HepG2 (cell line): ENCODE data around the gene ZBTB48. TPM values are rescaled to one million over a fixed set of nuclear protein-coding genes. Genes with fewer than 3 reads are reported as not detected.

Experiments
- ATAC-seq: fragments of 200-7000 bp; cut with Tn5 transposase; 3 replicates; pipeline ENCODE4 v1.9.1; 2020; ENCODE audit warnings: mild to moderate bottlenecking, moderate library complexity
- BruUV-seq: library from RNA; stranded (reverse); fragments of 400-500 nt; replicated peaks from 2 replicates; lab custom pipeline; 2021; lab: Mats Ljungman, UMichigan
- CTCF ChIA-PET: fragments of 300-600 bp; formaldehyde crosslinking; extraction: SDS; loops from one replicate; lab custom pipeline; 2021; ENCODE audit warnings: low total read pairs, inconsistent platforms, low intra/inter-chr PET ratio; lab: Yijun Ruan, JAX
- POLR2A ChIA-PET: fragments of 350-600 bp; sonication (Branson Sonifier 250); formaldehyde crosslinking; loops from one replicate; lab custom pipeline; 2020; ENCODE audit warnings: antibody characterized with exemption, inconsistent platforms; lab: Yijun Ruan, JAX
- DNase-seq: peaks from one replicate; pipeline ENCODE4 v3.0.0-alpha.2; 2015; ENCODE audit warnings: low spot score
- FAIRE-seq: peaks from 3 replicates; lab custom pipeline; 2011; peaks lifted over from hg19 to GRCh38; lab: Jason Lieb, UNC
- H2AFZ ChIP-seq: one replicate; pipeline ENCODE4 v1.6.1; 2011; ENCODE audit warnings: low read length, inconsistent platforms
- H3K27ac ChIP-seq: fragments of 300-600 bp; 3 replicates; pipeline ENCODE4 v1.8.0; 2011; ENCODE audit warnings: mixed run types, mild to moderate bottlenecking, mixed read lengths, low read length, inconsistent platforms; ENCODE audit not compliant: insufficient read depth; ENCODE audit errors: extremely low read length
- H3K27me3 ChIP-seq, 2 experiments: fragments of 200-600 bp in 1 of 2; 2 replicates in 1 of 2; 3 replicates in 1 of 2; pipeline versions ENCODE4 v1.6.0 to v1.8.0; 2011; ENCODE audit warnings: low read length in 2 of 2, mild to moderate bottlenecking in 2 of 2, moderate library complexity in 2 of 2, inconsistent platforms in 1 of 2; ENCODE audit not compliant: insufficient read depth in 2 of 2, control insufficient read depth in 1 of 2
- H3K36me3 ChIP-seq, 2 experiments: fragments of 200-600 bp in 1 of 2; replicated peaks in 1 of 2; 2 replicates in 1 of 2; 3 replicates in 1 of 2; pipeline versions ENCODE4 v1.5.1 to v1.8.0; 2011; ENCODE audit warnings: low read length in 2 of 2, inconsistent platforms in 1 of 2; ENCODE audit not compliant: insufficient read depth in 2 of 2, control insufficient read depth in 1 of 2
- H3K4me1 ChIP-seq: 2 replicates; pipeline ENCODE4 v1.5.1; 2012; ENCODE audit warnings: low read length, inconsistent platforms; ENCODE audit not compliant: insufficient read depth
- H3K4me2 ChIP-seq: 2 replicates; pipeline ENCODE4 v1.6.0; 2011; ENCODE audit warnings: low read depth, low read length, inconsistent platforms
- H3K4me3 ChIP-seq, 3 experiments: fragments of 200-600 bp in 1 of 3; sonication (generic), shearing (Covaris generic) in 1 of 3; replicated peaks in 1 of 3; 2 replicates each; pipeline ENCODE4 v1.5.1; 2011 to 2016; ENCODE audit warnings: low read length in 3 of 3, inconsistent platforms in 2 of 3, low read depth in 2 of 3, mild to moderate bottlenecking in 2 of 3, control low read depth in 1 of 3, mixed read lengths in 1 of 3; ENCODE audit not compliant: insufficient read depth in 1 of 3
- H3K79me2 ChIP-seq: one replicate; pipeline ENCODE4 v1.6.1; 2011; ENCODE audit warnings: low read length, inconsistent platforms; ENCODE audit not compliant: insufficient read depth
- H3K9ac ChIP-seq: 2 replicates; pipeline ENCODE4 v1.6.0; 2011; ENCODE audit warnings: mild to moderate bottlenecking, low read depth, low read length, inconsistent platforms; ENCODE audit not compliant: insufficient read depth
- H3K9me3 ChIP-seq: 2 replicates; pipeline ENCODE4 v1.5.1; 2012; ENCODE audit warnings: mild to moderate bottlenecking, low read length
- H4K20me1 ChIP-seq: 2 replicates; pipeline ENCODE4 v1.6.0; 2011; ENCODE audit warnings: inconsistent platforms, mild to moderate bottlenecking, low read length, moderate library complexity; ENCODE audit not compliant: insufficient read depth
- CEBPG ChIP-seq: IDR thresholded peaks from 2 replicates; pipeline ENCODE4 v1.6.1; 2016
- GPN1 ChIP-seq: sonication (generic); formaldehyde crosslinking; IDR thresholded peaks from 2 replicates; pipeline ENCODE4 v1.5.1; 2020; ENCODE audit warnings: missing genetic modification reagents, borderline replicate concordance
- HINFP ChIP-seq: sonication (generic); formaldehyde crosslinking; IDR thresholded peaks from 2 replicates; pipeline ENCODE4 v1.4.0; 2020; ENCODE audit warnings: low read depth, mild to moderate bottlenecking, missing genetic modification reagents
- HNRNPK ChIP-seq: fragments of 200-400 bp; formaldehyde crosslinking; IDR thresholded peaks from 2 replicates; pipeline ENCODE4 v1.6.1; 2018; ENCODE audit warnings: low read length, low read depth, moderate library complexity, mild to moderate bottlenecking; ENCODE audit not compliant: poor library complexity, severe bottlenecking
- LBX2 ChIP-seq: sonication (generic); formaldehyde crosslinking; IDR thresholded peaks from 2 replicates; pipeline ENCODE4 v1.5.0; 2020; ENCODE audit warnings: missing genetic modification reagents, mild to moderate bottlenecking, borderline replicate concordance
- NFATC3 ChIP-seq: sonication (generic); formaldehyde crosslinking; IDR thresholded peaks from 2 replicates; pipeline ENCODE4 v1.5.1; 2020; ENCODE audit warnings: mild to moderate bottlenecking, missing genetic modification reagents
- NONO ChIP-seq, 2 experiments: fragments of 450-650 bp in 1 of 2; sonication (generic) in 1 of 2; formaldehyde crosslinking in 1 of 2; IDR thresholded peaks in 1 of 2; conservative IDR thresholded peaks in 1 of 2; 2 replicates each; pipeline versions ENCODE4 v1.6.1 to v1.8.0; 2017 to 2022; ENCODE audit warnings: mild to moderate bottlenecking in 1 of 2, missing genetic modification reagents in 1 of 2, moderate library complexity in 1 of 2
- PAF1 ChIP-seq: IDR thresholded peaks from 2 replicates; pipeline ENCODE4 v1.6.1; 2016; ENCODE audit warnings: missing genetic modification reagents, missing compliant biosample characterization
- SAP130 ChIP-seq: IDR thresholded peaks from 2 replicates; pipeline ENCODE4 v1.6.1; 2016; ENCODE audit warnings: low read depth
- SUZ12 ChIP-seq: fragments of 150-350 bp; IDR thresholded peaks from 2 replicates; pipeline ENCODE4 v1.6.1; 2014; ENCODE audit warnings: low read depth, low read length
- TOE1 ChIP-seq: sonication (generic); formaldehyde crosslinking; IDR thresholded peaks from 2 replicates; pipeline ENCODE4 v1.4.0; 2020; ENCODE audit warnings: mild to moderate bottlenecking, missing genetic modification reagents
- ZNF253 ChIP-seq: sonication (generic); formaldehyde crosslinking; IDR thresholded peaks from 2 replicates; pipeline ENCODE4 v1.8.0; 2022; ENCODE audit warnings: mild to moderate bottlenecking, missing genetic modification reagents, borderline replicate concordance
- ZNF275 ChIP-seq: sonication (generic); formaldehyde crosslinking; IDR thresholded peaks from 2 replicates; pipeline ENCODE4 v1.8.0; 2022; ENCODE audit warnings: missing genetic modification reagents, mild to moderate bottlenecking, inconsistent platforms, borderline replicate concordance
- ZNF530 ChIP-seq: sonication (generic); formaldehyde crosslinking; IDR thresholded peaks from 2 replicates; pipeline ENCODE4 v1.5.0; 2020; ENCODE audit warnings: low read depth, mild to moderate bottlenecking, missing genetic modification reagents
- ZNF574 ChIP-seq: sonication (generic); formaldehyde crosslinking; IDR thresholded peaks from 2 replicates; pipeline ENCODE4 v1.4.0; 2020; ENCODE audit warnings: missing genetic modification reagents
- WGBS: methylation state at CpG from one replicate; pipeline ENCODE4 v1.1.6; 2017; ENCODE audit warnings: low lambda C conversion rate; 5-methylcytosine and 5-hydroxymethylcytosine counted together
- in situ Hi-C: cut with HindIII; loops from 2 replicates; pipeline ENCODE4 v1.10.0; 2017; ENCODE audit warnings: low pct_unique_long_range_greater_than_20kb; ENCODE audit not compliant: extremely low pct_ligation_motif_present
- intact Hi-C: fragments of 100-400 bp; cut with micrococcal nuclease; formaldehyde crosslinking; loops from one replicate; pipeline ENCODE4 v1.10.0; 2022; ENCODE audit not compliant: unreplicated experiment
- polyA plus RNA-seq, 8 experiments: library from polyadenylated mRNA; depleted of rRNA in 3 of 8; stranded (reverse) in 7 of 8; unstranded in 1 of 8; fragments of >200 nt; fragmentation: Illumina TruSeq in 4 of 8; extraction: Trizol in 4 of 8; gene quantifications; 2 replicates each; pipeline versions ENCODE4 v1.2.1 to v1.2.3, GENCODE V29; 2011 to 2016; ENCODE audit warnings: low read depth in 4 of 8, missing spikeins in 1 of 8, mixed read lengths in 1 of 8; ENCODE audit not compliant: insufficient read depth in 1 of 8
- total RNA-seq, 5 experiments: library from RNA; depleted of rRNA; stranded (reverse); fragments of >200 nt; fragmentation: Illumina TruSeq; extraction: Trizol; gene quantifications; 2 replicates each; pipeline ENCODE4 v1.2.3, GENCODE V29; 2016; ENCODE audit warnings: low read depth in 1 of 5

ZBTB48 gene
- total and polyA plus RNA-seq, 2 of the 13 experiments (the other 11 are each of a cell fraction or from before 2014, with no cell fraction given): 13.0 to 17.1 TPM

- peaks cover 31% of the 10 kb centered on the region for H3K4me1 ChIP-seq
- no peaks in the 10 kb centered on the region for H3K9me3 ChIP-seq
- H3K4me2 ChIP-seq: peak overlapping the region; percentile 74
- ChIA-PET POLR2A (interaction anchor here (1.0 to 1.8 kb wide), 2 partner anchors 18 to 28 kb away, joined by 3 to 4 read pairs; partner anchors contain the start of gene TAS1R1), CTCF (no interaction called here)
- no peaks in the 10 kb centered on the region for H4K20me1 ChIP-seq
- peak overlapping the region; percentile 48 for H3K27ac ChIP-seq
- H3K79me2 ChIP-seq: no peaks in the 10 kb centered on the region
- DNase-seq: peak; percentile 78
- H3K9ac ChIP-seq: 0 out of 2 replicates have a peak overlapping the region, but pooled peaks have one; percentile 36
- in situ Hi-C loops: no loop called here
- peaks cover 0 to 4% of the 10 kb centered on the region in 2 experiments; a peak in 2 of 5 replicates for H3K27me3 ChIP-seq
- peak overlapping the region; percentile 7 to 48 (median 16); a peak in 3 of 6 replicates for H3K4me3 ChIP-seq
- 62% methylated on average over 11 of the region's 12 CpGs for WGBS
- ATAC-seq: peak; percentile 85
- intact Hi-C loops: no loop called here
- FAIRE-seq: peak; percentile 83
- BruUV-seq: no TSS peak
- peak overlapping the region; percentile 54 for H2AFZ ChIP-seq
- H3K36me3 ChIP-seq: no peaks in the 10 kb centered on the region
- TF ChIP-seq ZNF574: peak; percentile 35; the same call in 1 of the 2 replicates
- no peak for TF ChIP-seq NFATC3 (CRISPR knock-in tag)
- no peak for TF ChIP-seq ZNF275 (CRISPR knock-in tag)
- no peak for TF ChIP-seq GPN1
- TF ChIP-seq ZNF530: no peak
- TF ChIP-seq HINFP: no peak
- peak; percentile 69 for TF ChIP-seq CEBPG
- no peak for TF ChIP-seq TOE1 (CRISPR knock-in tag)
- no peak for TF ChIP-seq LBX2 (CRISPR knock-in tag)
- no peak for TF ChIP-seq ZNF253 (CRISPR knock-in tag)
- TF ChIP-seq PAF1 (CRISPR knock-in tag): no peak
- no peak for TF ChIP-seq HNRNPK
- no peak for TF ChIP-seq SAP130
- no peak for TF ChIP-seq SUZ12
- TF ChIP-seq NONO (IDR thresholded peaks at IDR 0.05): no peak
- TF ChIP-seq NONO (CRISPR knock-in tag; conservative IDR thresholded peaks at IDR 0.05): no peak
Observed at GRCh38 chr1:6572653-6573383, 7.0 kb upstream of the ZBTB48 start.
